ENCODE measurements around the gene CYS1.
"Not testable (repeated sequence)": the region's sequence is repeated elsewhere in the genome, so short reads cannot be mapped to it uniquely, and the experiment has no call there.

GRCh38 chr2:10011606-10012325 lies 68.4 kb downstream of the CYS1 start:
- TF ChIP-seq POLR2AphosphoS5, POLR2A, EP300 (IDR thresholded peaks at IDR 0.05): not testable (repeated sequence)

Measured in suprapubic skin (tissue), 4 donors.